HepG2 (cell line): ENCODE measurements around the gene GRM4. TPM values are rescaled to one million over a fixed set of nuclear protein-coding genes. Genes with fewer than 3 reads are reported as not detected.

Experiments used
- ARHGAP35 ChIP-seq: sonication (generic); formaldehyde crosslinking; IDR thresholded peaks from 2 replicates; pipeline ENCODE4 v1.9.0; 2022; ENCODE audit warnings: mild to moderate bottlenecking, inconsistent platforms, moderate library complexity, missing genetic modification reagents, borderline replicate concordance
- EHMT2 ChIP-seq: fragments of 200-600 bp; sonication (generic); IDR thresholded peaks from 2 replicates; pipeline ENCODE4 v1.7.0; 2017; ENCODE audit warnings: antibody characterized with exemption, low read depth, low read length, borderline replicate concordance
- ELF3 ChIP-seq: IDR thresholded peaks from 2 replicates; pipeline ENCODE4 v1.6.1; 2016; ENCODE audit warnings: missing genetic modification reagents, missing compliant biosample characterization
- HES4 ChIP-seq: sonication (generic); formaldehyde crosslinking; IDR thresholded peaks from 2 replicates; pipeline ENCODE4 v1.9.0; 2021; ENCODE audit warnings: mild to moderate bottlenecking, missing genetic modification reagents, borderline replicate concordance
- KDM4B ChIP-seq: sonication (generic); formaldehyde crosslinking; IDR thresholded peaks from 2 replicates; pipeline ENCODE4 v1.4.0; 2020; ENCODE audit warnings: missing genetic modification reagents
- NCOA2 ChIP-seq: sonication (generic); formaldehyde crosslinking; IDR thresholded peaks from 2 replicates; pipeline ENCODE4 v1.8.0; 2022; ENCODE audit warnings: inconsistent platforms
- WIZ ChIP-seq: sonication (generic); formaldehyde crosslinking; IDR thresholded peaks from 2 replicates; pipeline ENCODE4 v1.5.1; 2020; ENCODE audit warnings: mild to moderate bottlenecking, missing genetic modification reagents
- ZNF124 ChIP-seq: sonication (generic); formaldehyde crosslinking; IDR thresholded peaks from 2 replicates; pipeline ENCODE4 v1.4.0; 2020; ENCODE audit warnings: missing genetic modification reagents
- ZNF451 ChIP-seq: sonication (generic); formaldehyde crosslinking; IDR thresholded peaks from 2 replicates; pipeline ENCODE4 v1.5.0; 2020; ENCODE audit warnings: mild to moderate bottlenecking, missing genetic modification reagents
- ZNF569 ChIP-seq: sonication (generic); formaldehyde crosslinking; IDR thresholded peaks from 2 replicates; pipeline ENCODE4 v1.5.0; 2020; ENCODE audit warnings: mild to moderate bottlenecking, missing genetic modification reagents, moderate library complexity, borderline replicate concordance
- ZNF678 ChIP-seq: sonication (generic); formaldehyde crosslinking; IDR thresholded peaks from 2 replicates; pipeline ENCODE4 v1.4.0; 2020; ENCODE audit warnings: mild to moderate bottlenecking, missing genetic modification reagents
- ZNF883 ChIP-seq: sonication (generic); formaldehyde crosslinking; IDR thresholded peaks from 2 replicates; pipeline ENCODE4 v1.5.1; 2020; ENCODE audit warnings: mild to moderate bottlenecking, missing genetic modification reagents; ENCODE audit errors: not compliant biosample characterization
- ZSCAN20 ChIP-seq: sonication (generic); formaldehyde crosslinking; IDR thresholded peaks from 2 replicates; pipeline ENCODE4 v1.4.0; 2020; ENCODE audit warnings: missing genetic modification reagents, mild to moderate bottlenecking, borderline replicate concordance
- polyA plus RNA-seq, 8 experiments: library from polyadenylated mRNA; depleted of rRNA in 3 of 8; stranded (reverse) in 7 of 8; unstranded in 1 of 8; fragments of >200 nt; fragmentation: Illumina TruSeq in 4 of 8; extraction: Trizol in 4 of 8; gene quantifications; 2 replicates each; pipeline versions ENCODE4 v1.2.1 to v1.2.3, GENCODE V29; 2011 to 2016; ENCODE audit warnings: low read depth in 4 of 8, missing spikeins in 1 of 8, mixed read lengths in 1 of 8; ENCODE audit not compliant: insufficient read depth in 1 of 8
- total RNA-seq, 5 experiments: library from RNA; depleted of rRNA; stranded (reverse); fragments of >200 nt; fragmentation: Illumina TruSeq; extraction: Trizol; gene quantifications; 2 replicates each; pipeline ENCODE4 v1.2.3, GENCODE V29; 2016; ENCODE audit warnings: low read depth in 1 of 5
- TF ChIP-seq, protein P1 (sequence below): sonication (generic); formaldehyde crosslinking; IDR thresholded peaks from 2 replicates; pipeline ENCODE4 v1.4.0; 2020; ENCODE audit warnings: missing genetic modification reagents, borderline replicate concordance
- TF ChIP-seq, protein P2 (sequence below): sonication (generic); formaldehyde crosslinking; IDR thresholded peaks from 2 replicates; pipeline ENCODE4 v1.5.0; 2020; ENCODE audit warnings: missing genetic modification reagents, mild to moderate bottlenecking, borderline replicate concordance
- TF ChIP-seq, protein P3 (sequence below): sonication (generic); formaldehyde crosslinking; IDR thresholded peaks from 2 replicates; pipeline ENCODE4 v1.4.0; 2020; ENCODE audit warnings: mild to moderate bottlenecking, missing genetic modification reagents
- TF ChIP-seq, protein P4 (sequence below): sonication (generic); formaldehyde crosslinking; IDR thresholded peaks from 2 replicates; pipeline ENCODE4 v1.5.0; 2020; ENCODE audit warnings: missing genetic modification reagents
- TF ChIP-seq, protein P5 (sequence below), 2 experiments: sonication (generic) in 1 of 2; formaldehyde crosslinking in 1 of 2; IDR thresholded peaks; 2 replicates each; pipeline versions ENCODE4 v1.4.0 to v1.6.1; 2016 to 2020; ENCODE audit warnings: borderline replicate concordance in 1 of 2, low read depth in 1 of 2, mild to moderate bottlenecking in 1 of 2, missing genetic modification reagents in 1 of 2

Gene GRM4
- total and polyA plus RNA-seq, 2 of the 13 experiments (the other 11 are each of a cell fraction or from before 2014, with no cell fraction given): not detected

DNA sequence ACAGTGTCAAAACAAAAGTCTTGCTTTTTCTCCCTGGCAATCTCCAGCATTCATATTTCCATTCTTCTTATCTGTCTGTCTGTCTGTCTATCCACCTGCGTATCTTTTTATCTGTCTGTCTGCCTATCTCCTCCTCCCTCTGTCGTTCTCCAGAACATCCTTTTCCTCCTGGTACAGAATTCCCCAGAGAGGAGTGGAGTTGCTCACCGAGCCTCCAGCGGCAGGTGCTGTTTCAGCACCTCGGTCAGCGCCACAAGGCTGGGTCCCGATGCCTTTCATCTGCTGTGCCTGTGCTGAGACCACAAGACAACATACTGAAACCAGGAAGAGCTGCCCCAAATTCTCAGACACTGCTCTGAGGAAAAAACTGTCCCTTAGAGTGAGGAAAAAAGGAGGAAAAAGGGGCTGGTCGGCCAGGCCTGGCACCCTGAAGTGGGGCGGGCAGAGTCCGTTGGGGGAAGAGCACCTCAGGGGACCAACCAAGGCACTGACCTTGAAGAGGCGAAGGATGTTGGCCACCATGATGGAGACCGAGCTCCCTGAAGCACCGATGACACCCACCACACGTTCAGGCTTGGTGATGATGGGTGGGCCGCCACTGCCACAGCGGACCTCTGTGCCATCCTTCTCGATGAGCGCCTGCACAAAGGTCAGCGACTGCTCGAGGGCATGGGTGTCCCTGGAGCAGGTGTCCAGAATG is 13.3 kb downstream of the GRM4 start (continued):
- peak; percentile 82; the same call in 1 of the 2 replicates for TF ChIP-seq HES4 (CRISPR knock-in tag)
- TF ChIP-seq ZNF883 (CRISPR knock-in tag): peak; percentile 57
- TF ChIP-seq ZNF124: peak; percentile 83; the same call in 1 of the 2 replicates
- TF ChIP-seq EHMT2: peak; percentile 98
- no peak for TF ChIP-seq ZNF569 (CRISPR knock-in tag)
- TF ChIP-seq, protein P1, sequence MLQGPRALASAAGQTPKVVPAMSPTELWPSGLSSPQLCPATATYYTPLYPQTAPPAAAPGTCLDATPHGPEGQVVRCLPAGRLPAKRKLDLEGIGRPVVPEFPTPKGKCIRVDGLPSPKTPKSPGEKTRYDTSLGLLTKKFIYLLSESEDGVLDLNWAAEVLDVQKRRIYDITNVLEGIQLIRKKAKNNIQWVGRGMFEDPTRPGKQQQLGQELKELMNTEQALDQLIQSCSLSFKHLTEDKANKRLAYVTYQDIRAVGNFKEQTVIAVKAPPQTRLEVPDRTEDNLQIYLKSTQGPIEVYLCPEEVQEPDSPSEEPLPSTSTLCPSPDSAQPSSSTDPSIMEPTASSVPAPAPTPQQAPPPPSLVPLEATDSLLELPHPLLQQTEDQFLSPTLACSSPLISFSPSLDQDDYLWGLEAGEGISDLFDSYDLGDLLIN (CRISPR knock-in tag): peak; percentile 77; the same call in 1 of the 2 replicates
- TF ChIP-seq, protein P2, sequence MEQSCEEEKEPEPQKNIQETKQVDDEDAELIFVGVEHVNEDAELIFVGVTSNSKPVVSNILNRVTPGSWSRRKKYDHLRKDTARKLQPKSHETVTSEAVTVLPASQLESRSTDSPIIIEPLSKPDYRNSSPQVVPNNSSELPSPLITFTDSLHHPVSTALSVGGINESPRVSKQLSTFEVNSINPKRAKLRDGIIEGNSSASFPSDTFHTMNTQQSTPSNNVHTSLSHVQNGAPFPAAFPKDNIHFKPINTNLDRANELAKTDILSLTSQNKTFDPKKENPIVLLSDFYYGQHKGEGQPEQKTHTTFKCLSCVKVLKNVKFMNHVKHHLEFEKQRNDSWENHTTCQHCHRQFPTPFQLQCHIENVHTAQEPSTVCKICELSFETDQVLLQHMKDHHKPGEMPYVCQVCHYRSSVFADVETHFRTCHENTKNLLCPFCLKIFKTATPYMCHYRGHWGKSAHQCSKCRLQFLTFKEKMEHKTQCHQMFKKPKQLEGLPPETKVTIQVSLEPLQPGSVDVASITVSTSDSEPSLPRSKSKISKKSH (CRISPR knock-in tag): peak; percentile 17
- TF ChIP-seq, protein P3, sequence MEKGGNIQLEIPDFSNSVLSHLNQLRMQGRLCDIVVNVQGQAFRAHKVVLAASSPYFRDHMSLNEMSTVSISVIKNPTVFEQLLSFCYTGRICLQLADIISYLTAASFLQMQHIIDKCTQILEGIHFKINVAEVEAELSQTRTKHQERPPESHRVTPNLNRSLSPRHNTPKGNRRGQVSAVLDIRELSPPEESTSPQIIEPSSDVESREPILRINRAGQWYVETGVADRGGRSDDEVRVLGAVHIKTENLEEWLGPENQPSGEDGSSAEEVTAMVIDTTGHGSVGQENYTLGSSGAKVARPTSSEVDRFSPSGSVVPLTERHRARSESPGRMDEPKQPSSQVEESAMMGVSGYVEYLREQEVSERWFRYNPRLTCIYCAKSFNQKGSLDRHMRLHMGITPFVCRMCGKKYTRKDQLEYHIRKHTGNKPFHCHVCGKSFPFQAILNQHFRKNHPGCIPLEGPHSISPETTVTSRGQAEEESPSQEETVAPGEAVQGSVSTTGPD: no peak
- TF ChIP-seq KDM4B (CRISPR knock-in tag): peak; percentile 85; the same call in 1 of the 2 replicates
- TF ChIP-seq ZNF678: peak; percentile 52; the same call in 1 of the 2 replicates
- 0 out of 2 replicates have a peak, but pooled peaks have one; percentile 65 for TF ChIP-seq ZSCAN20 (CRISPR knock-in tag)
- peak; percentile 95; the same call in 1 of the 2 replicates for TF ChIP-seq WIZ (CRISPR knock-in tag)
- 0 out of 2 replicates have a peak, but pooled peaks have one; percentile 44 for TF ChIP-seq ZNF451 (CRISPR knock-in tag)
- TF ChIP-seq, protein P4, sequence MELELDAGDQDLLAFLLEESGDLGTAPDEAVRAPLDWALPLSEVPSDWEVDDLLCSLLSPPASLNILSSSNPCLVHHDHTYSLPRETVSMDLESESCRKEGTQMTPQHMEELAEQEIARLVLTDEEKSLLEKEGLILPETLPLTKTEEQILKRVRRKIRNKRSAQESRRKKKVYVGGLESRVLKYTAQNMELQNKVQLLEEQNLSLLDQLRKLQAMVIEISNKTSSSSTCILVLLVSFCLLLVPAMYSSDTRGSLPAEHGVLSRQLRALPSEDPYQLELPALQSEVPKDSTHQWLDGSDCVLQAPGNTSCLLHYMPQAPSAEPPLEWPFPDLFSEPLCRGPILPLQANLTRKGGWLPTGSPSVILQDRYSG: peak; percentile 82
- peak; percentile 54 for TF ChIP-seq NCOA2
- TF ChIP-seq, protein P5, sequence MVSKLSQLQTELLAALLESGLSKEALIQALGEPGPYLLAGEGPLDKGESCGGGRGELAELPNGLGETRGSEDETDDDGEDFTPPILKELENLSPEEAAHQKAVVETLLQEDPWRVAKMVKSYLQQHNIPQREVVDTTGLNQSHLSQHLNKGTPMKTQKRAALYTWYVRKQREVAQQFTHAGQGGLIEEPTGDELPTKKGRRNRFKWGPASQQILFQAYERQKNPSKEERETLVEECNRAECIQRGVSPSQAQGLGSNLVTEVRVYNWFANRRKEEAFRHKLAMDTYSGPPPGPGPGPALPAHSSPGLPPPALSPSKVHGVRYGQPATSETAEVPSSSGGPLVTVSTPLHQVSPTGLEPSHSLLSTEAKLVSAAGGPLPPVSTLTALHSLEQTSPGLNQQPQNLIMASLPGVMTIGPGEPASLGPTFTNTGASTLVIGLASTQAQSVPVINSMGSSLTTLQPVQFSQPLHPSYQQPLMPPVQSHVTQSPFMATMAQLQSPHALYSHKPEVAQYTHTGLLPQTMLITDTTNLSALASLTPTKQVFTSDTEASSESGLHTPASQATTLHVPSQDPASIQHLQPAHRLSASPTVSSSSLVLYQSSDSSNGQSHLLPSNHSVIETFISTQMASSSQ (IDR thresholded peaks at IDR 0.05; ENCODE audit: low read depth): no peak
- TF ChIP-seq, protein P5 (CRISPR knock-in tag; IDR thresholded peaks at IDR 0.05; ENCODE audit: borderline replicate concordance): no peak
- TF ChIP-seq ARHGAP35: peak; percentile 90; the same call in 1 of the 2 replicates
- TF ChIP-seq ELF3 (CRISPR knock-in tag): peak; percentile 59
